Measurements from ENCODE around the gene PRIM1. TPM values are rescaled to one million over a fixed set of nuclear protein-coding genes. Genes with fewer than 3 reads are reported as not detected.

PRIM1 gene
- total RNA-seq, 1 experiment from 2014 or later, result 50.7 TPM

DNA sequence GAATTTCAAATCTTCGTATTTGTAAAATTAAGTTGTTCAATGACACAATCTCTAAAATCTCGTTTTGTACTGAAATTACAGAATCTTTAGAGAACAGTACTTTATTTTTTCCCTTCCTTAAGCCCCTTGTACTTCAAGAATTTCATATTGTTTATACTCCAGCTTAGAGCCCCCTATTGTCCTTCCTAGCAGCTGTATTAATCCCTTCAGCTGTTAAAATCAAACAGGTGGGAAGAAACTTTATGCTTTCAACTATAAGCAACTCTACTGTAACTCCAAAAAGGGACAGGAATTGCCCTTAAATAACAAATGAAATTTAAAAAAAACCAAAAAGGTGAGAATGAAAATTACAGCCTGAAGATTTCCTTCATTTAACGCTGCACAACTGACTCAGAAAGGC, 28.8 kb downstream of the PRIM1 start:
- Histone ChIP-seq H3K23me2 (ENCODE audit: insufficient read length, low read depth, low read length, poor library complexity, severe bottlenecking) (peaks cover 10% of the 10 kb centered on the region), H3K56ac (ENCODE audit: insufficient read length, low read depth, low read length) (no peak overlapping the region), H3K23ac (ENCODE audit: insufficient read length, low read depth, low read length) (no peak overlapping the region), H3K18ac (ENCODE audit: insufficient read length, low read depth, low read length) (no peak overlapping the region), H3K79me1 (ENCODE audit: insufficient read depth, low read depth, low read length, poor library complexity, severe bottlenecking) (peaks cover 11% of the 10 kb centered on the region), H4K20me1 (ENCODE audit: control insufficient read depth, insufficient read depth, insufficient read length) (no peaks in the 10 kb centered on the region), H2BK20ac (ENCODE audit: low read depth, low read length, poor library complexity, severe bottlenecking) (no peak overlapping the region), H3T11ph (ENCODE audit: low read length) (no peak overlapping the region), H4K91ac (ENCODE audit: insufficient read length, low read depth, low read length) (no peak overlapping the region), H2BK15ac (ENCODE audit: low read depth, low read length) (no peak overlapping the region), H3K14ac (ENCODE audit: insufficient read depth, low read length) (no peak overlapping the region), H3K4ac (ENCODE audit: low read depth, low read length) (no peak overlapping the region), H2AK5ac (ENCODE audit: insufficient read length, low read length) (no peak overlapping the region), H3K27me3 (ENCODE audit: insufficient read depth, low read length) (no peaks in the 10 kb centered on the region), H4K8ac (replicated peaks; ENCODE audit: insufficient read length, low read depth, low read length) (no peak overlapping the region), H4K5ac (ENCODE audit: insufficient read length, low read depth, low read length) (no peak overlapping the region), H3K79me2 (ENCODE audit: insufficient read depth, low read length) (peaks cover 52% of the 10 kb centered on the region; the same call in 1 of the 2 replicates), H3K9me3 (ENCODE audit: control insufficient read depth, low read depth, low read length) (no peaks in the 10 kb centered on the region), H3K4me1 (ENCODE audit: insufficient read depth, low read length) (peaks cover 10% of the 10 kb centered on the region), H3K4me2 (ENCODE audit: insufficient read depth, insufficient read length, low read length) (peak overlapping the region; percentile 82), H3K27ac (ENCODE audit: insufficient read length, low read depth, low read length) (no peak overlapping the region), H2AFZ (ENCODE audit: low read length) (no peak overlapping the region), H2BK120ac (ENCODE audit: low read depth, low read length, poor library complexity, severe bottlenecking) (no peak overlapping the region), H2BK12ac (ENCODE audit: insufficient read length, low read depth, low read length) (no peak overlapping the region), H3K9ac (ENCODE audit: extremely low read depth, insufficient read length, low read length) (peak overlapping the region; percentile 4), H2BK5ac (ENCODE audit: insufficient read length, low read length) (no peak overlapping the region)
- peak overlapping the region; percentile 99 to 100 for H3K4me3 Mint-ChIP-seq
- no peak overlapping the region; a peak in 1 of 7 replicates for H3K27ac Mint-ChIP-seq
- WGBS (ENCODE audit: extremely low coverage, insufficient read length, low lambda C conversion rate), result no CpG with 5 or more reads among the region's 3 CpGs
- H3K4me1 Mint-ChIP-seq, result peaks cover 57 to 62% of the 10 kb centered on the region in 2 experiments
- no peaks in the 10 kb centered on the region for H3K9me3 Mint-ChIP-seq
- H3K36me3 Mint-ChIP-seq (ENCODE audit: insufficient read depth in 1 of 3, low read depth in 3 of 3), result peaks cover 57 to 77% (median 69%) of the 10 kb centered on the region in 3 experiments
- TF ChIP-seq, protein P1, sequence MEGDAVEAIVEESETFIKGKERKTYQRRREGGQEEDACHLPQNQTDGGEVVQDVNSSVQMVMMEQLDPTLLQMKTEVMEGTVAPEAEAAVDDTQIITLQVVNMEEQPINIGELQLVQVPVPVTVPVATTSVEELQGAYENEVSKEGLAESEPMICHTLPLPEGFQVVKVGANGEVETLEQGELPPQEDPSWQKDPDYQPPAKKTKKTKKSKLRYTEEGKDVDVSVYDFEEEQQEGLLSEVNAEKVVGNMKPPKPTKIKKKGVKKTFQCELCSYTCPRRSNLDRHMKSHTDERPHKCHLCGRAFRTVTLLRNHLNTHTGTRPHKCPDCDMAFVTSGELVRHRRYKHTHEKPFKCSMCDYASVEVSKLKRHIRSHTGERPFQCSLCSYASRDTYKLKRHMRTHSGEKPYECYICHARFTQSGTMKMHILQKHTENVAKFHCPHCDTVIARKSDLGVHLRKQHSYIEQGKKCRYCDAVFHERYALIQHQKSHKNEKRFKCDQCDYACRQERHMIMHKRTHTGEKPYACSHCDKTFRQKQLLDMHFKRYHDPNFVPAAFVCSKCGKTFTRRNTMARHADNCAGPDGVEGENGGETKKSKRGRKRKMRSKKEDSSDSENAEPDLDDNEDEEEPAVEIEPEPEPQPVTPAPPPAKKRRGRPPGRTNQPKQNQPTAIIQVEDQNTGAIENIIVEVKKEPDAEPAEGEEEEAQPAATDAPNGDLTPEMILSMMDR (conservative IDR thresholded peaks at IDR 0.05), result no peak
- H3K27me3 Mint-ChIP-seq (ENCODE audit: low read depth), result no peaks in the 10 kb centered on the region
- DNase-seq, result no peak
